CD8-positive, alpha-beta memory T cell (primary cell): ENCODE measurements around the gene TREM1. TPM values are rescaled to one million over a fixed set of nuclear protein-coding genes. Genes with fewer than 3 reads are reported as not detected.
"Not testable (repeated sequence)": the region's sequence is repeated elsewhere in the genome, so short reads cannot be mapped to it uniquely, and the experiment has no call there.

Source experiments
- CTCF ChIA-PET: fragments of 350-600 bp; sonication (Branson Sonifier 250); formaldehyde crosslinking; loops from one replicate; lab custom pipeline; 2021; ENCODE audit warnings: antibody characterized with exemption; lab: Charles Lee
- POLR2A ChIA-PET: fragments of 350-600 bp; sonication (Branson Sonifier 250); formaldehyde crosslinking; loops from one replicate; lab custom pipeline; 2021; ENCODE audit warnings: antibody characterized with exemption; lab: Charles Lee
- DNase-seq, 5 donors: peaks; one replicate each; pipeline versions ENCODE4 v3.0.0 to v3.0.0-alpha.2; 2020 to 2022; ENCODE audit warnings: mixed read lengths in 1 of 5
- H3K27ac ChIP-seq: one replicate; pipeline ENCODE4 v1.7.0; 2013; ENCODE audit warnings: low read depth, mild to moderate bottlenecking, low read length, moderate library complexity
- H3K27me3 ChIP-seq: 2 replicates; pipeline ENCODE4 v1.7.0; 2013; ENCODE audit warnings: low read length, mild to moderate bottlenecking; ENCODE audit not compliant: insufficient read depth, poor library complexity, severe bottlenecking
- H3K36me3 ChIP-seq: 2 replicates; pipeline ENCODE4 v1.7.0; 2013; ENCODE audit warnings: mild to moderate bottlenecking, low read length, moderate library complexity; ENCODE audit not compliant: insufficient read depth
- H3K4me1 ChIP-seq: 2 replicates; pipeline ENCODE4 v1.7.0; 2013; ENCODE audit warnings: mild to moderate bottlenecking, low read length, moderate library complexity; ENCODE audit not compliant: insufficient read depth
- H3K4me3 ChIP-seq: 2 replicates; pipeline ENCODE4 v1.7.0; 2013; ENCODE audit warnings: mild to moderate bottlenecking, low read length
- H3K9me3 ChIP-seq: 2 replicates; pipeline ENCODE4 v1.7.0; 2013; ENCODE audit warnings: mild to moderate bottlenecking, low read length
- H3K27ac Mint-ChIP-seq, 8 donors: one replicate each; pipeline ENCODE4 v1.8.0; 2020 to 2021; ENCODE audit warnings: mixed read lengths in 8 of 8, mild to moderate bottlenecking in 6 of 8, inconsistent platforms in 3 of 8, moderate library complexity in 3 of 8
- H3K27me3 Mint-ChIP-seq, 2 donors: one replicate each; pipeline ENCODE4 v1.8.0; 2020 to 2021; ENCODE audit warnings: mixed read lengths in 2 of 2, mild to moderate bottlenecking in 1 of 2, moderate library complexity in 1 of 2
- H3K36me3 Mint-ChIP-seq, 3 donors: one replicate each; pipeline ENCODE4 v1.8.0; 2020 to 2021; ENCODE audit warnings: mixed read lengths in 3 of 3, inconsistent platforms in 1 of 3, mild to moderate bottlenecking in 1 of 3
- H3K4me1 Mint-ChIP-seq, 3 donors: one replicate each; pipeline ENCODE4 v1.8.0; 2020 to 2021; ENCODE audit warnings: mixed read lengths in 3 of 3, inconsistent platforms in 1 of 3, mild to moderate bottlenecking in 1 of 3
- H3K4me3 Mint-ChIP-seq, 7 donors: one replicate each; pipeline ENCODE4 v1.8.0; 2020 to 2021; ENCODE audit warnings: mixed read lengths in 7 of 7, mild to moderate bottlenecking in 6 of 7, moderate library complexity in 4 of 7, inconsistent platforms in 2 of 7
- H3K9me3 Mint-ChIP-seq, 5 donors: one replicate each; pipeline ENCODE4 v1.8.0; 2020 to 2022; ENCODE audit warnings: mixed read lengths in 5 of 5, mild to moderate bottlenecking in 3 of 5, moderate library complexity in 2 of 5, inconsistent platforms in 1 of 5
- polyA plus RNA-seq: library from polyadenylated mRNA; unstranded; fragments of 300-500 nt; fragmentation: Illumina TruSeq; gene quantifications from one replicate; pipeline ENCODE4 v1.2.3, GENCODE V29; 2021
- total RNA-seq, 2 experiments: library from RNA; stranded (reverse); gene quantifications; one replicate each; pipeline ENCODE4 v1.2.3, GENCODE V29; 2021

Gene TREM1
- total and polyA plus RNA-seq, 3 experiments from 2014 or later: not detected

DNA sequence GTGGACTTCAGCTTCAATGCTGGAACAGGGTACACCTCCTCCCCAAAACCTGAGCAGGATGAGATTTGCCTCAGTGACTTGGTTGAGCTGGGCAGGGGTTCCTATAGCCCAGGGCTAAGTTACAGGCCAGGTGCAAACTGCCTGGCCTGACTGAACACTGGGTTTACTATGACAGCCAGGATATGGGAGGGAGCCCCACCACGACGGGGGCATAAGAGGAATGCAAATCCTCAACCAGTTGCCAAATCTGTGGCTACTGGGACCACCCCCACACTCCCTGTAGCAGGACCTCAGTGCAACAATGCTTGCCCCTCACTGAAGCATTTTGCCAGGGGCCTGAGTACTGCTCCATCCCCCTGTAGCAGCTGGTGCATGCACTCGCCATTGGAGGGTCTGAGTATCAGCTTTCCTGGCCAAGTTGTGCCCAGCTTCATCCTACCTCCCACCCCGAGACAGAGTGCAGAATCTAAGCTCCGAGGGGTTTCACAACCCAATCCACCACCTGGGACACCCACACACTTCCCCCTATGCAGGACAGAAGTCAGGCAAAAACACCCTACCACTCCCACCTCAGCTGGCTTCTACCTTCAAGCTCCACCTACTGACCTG lies 30.7 kb downstream of the TREM1 start:
- H3K4me1 ChIP-seq: no peaks in the 10 kb centered on the region

DNA sequence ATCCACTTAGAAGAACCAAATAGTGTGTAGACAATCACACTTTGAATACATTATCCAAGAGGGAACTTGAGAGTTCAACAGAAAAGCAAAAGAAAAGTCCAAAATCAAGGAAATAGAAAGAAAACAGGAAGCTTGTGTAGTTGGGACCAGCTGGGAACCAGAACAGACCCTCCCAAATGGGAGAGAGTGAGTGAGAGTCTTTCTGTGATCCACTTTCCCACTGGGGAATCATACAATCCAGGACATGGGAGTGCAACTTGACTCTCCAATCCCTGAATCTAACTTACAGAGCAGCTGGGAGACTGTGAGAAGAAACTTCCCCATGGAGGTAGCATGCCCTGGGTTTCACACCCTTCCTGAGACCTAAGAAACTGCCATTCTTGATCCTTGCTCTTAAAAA lies 31.4 kb downstream of the TREM1 start:
- no peak overlapping the region for H3K4me3 Mint-ChIP-seq
- Histone ChIP-seq H3K4me3 (no peak overlapping the region), H3K4me1 (no peaks in the 10 kb centered on the region), H3K27ac (no peak overlapping the region), H3K36me3 (no peaks in the 10 kb centered on the region), H3K27me3 (no peaks in the 10 kb centered on the region), H3K9me3 (no peaks in the 10 kb centered on the region)
- H3K9me3 Mint-ChIP-seq: peaks cover 3 to 17% (median 9%) of the 10 kb centered on the region in 5 donors
- H3K4me1 Mint-ChIP-seq: peaks cover 0 to 6% (median 0%) of the 10 kb centered on the region in 3 donors
- peaks cover 0 to 23% (median 0%) of the 10 kb centered on the region in 3 donors for H3K36me3 Mint-ChIP-seq
- DNase-seq: no peak
- no peak overlapping the region for H3K27ac Mint-ChIP-seq
- ChIA-PET CTCF (interaction anchor here (0.9 kb wide), 1 partner anchor 15 kb away, joined by 3 read pairs; no protein-coding TSS in a partner anchor), POLR2A (no interaction called here)
- peaks cover 17 to 41% of the 10 kb centered on the region in 2 donors for H3K27me3 Mint-ChIP-seq

More for the DNA sequence above, 30.7 kb downstream of the TREM1 start:
- ChIA-PET POLR2A (no interaction called here), CTCF (interaction anchor here (0.9 kb wide), 1 partner anchor 14 kb away, joined by 3 read pairs; no protein-coding TSS in a partner anchor)
- H3K36me3 ChIP-seq: no peaks in the 10 kb centered on the region
- no peak for DNase-seq
- H3K9me3 ChIP-seq: no peaks in the 10 kb centered on the region
- H3K36me3 Mint-ChIP-seq: peaks cover 0 to 25% (median 0%) of the 10 kb centered on the region in 3 donors
- H3K4me3 Mint-ChIP-seq: no peak overlapping the region
- H3K4me3 ChIP-seq: no peak overlapping the region
- peaks cover 14 to 41% of the 10 kb centered on the region in 2 donors for H3K27me3 Mint-ChIP-seq
- H3K4me1 Mint-ChIP-seq: peaks cover 0 to 6% (median 0%) of the 10 kb centered on the region in 3 donors
- no peaks in the 10 kb centered on the region for H3K27me3 ChIP-seq
- H3K27ac ChIP-seq: no peak overlapping the region
- H3K9me3 Mint-ChIP-seq: peaks cover 7 to 23% (median 14%) of the 10 kb centered on the region in 5 donors
- no peak overlapping the region for H3K27ac Mint-ChIP-seq

DNA sequence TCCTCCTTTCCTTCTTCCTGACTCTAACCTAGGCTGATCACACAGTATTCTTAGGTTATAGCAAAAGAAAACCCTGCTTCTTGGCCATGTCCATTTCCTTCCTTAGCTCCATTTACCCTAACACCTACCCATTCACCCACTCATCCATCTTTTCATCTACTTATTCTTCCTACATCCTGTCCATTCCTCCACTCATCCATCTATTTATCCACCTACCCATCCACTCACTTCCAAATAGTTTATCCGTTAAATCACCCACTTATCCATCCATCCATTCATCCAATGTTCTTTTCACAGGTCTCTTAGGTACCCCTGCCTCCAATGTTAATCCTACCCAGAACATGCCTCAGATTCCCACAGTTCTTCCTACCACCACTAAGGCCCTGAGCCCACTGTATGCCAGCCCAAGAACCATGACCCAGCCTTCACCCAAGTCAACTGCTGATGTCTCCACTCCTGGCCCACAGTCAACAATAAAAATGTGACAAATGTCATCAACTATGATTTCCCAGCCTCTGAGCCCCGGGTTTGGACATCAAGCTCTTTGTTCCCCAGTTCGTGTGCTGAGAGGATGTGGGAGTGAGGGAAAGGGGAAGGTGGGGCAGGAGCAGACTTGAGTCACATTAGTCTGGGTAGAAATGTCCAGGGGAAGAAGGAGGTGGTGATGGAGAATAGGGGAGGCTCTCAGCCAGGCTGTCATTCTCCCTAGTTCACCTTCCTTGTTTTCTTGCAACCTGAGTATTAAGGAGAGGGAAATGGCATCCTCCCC lies 33.9 kb downstream of the TREM1 start:
- no peak overlapping the region for H3K27ac ChIP-seq
- no peaks in the 10 kb centered on the region for H3K9me3 ChIP-seq
- Mint-ChIP-seq H3K27me3 (peaks cover 13 to 27% of the 10 kb centered on the region in 2 donors), H3K4me3 (no peak overlapping the region), H3K9me3 (no peaks in the 10 kb centered on the region), H3K27ac (peak overlapping the region in 1 of 8 donors; percentile 13), H3K36me3 (peaks cover 0 to 4% (median 0%) of the 10 kb centered on the region in 3 donors), H3K4me1 (peaks cover 10 to 20% (median 13%) of the 10 kb centered on the region in 3 donors)
- ChIA-PET POLR2A (no interaction called here), CTCF (no interaction called here)
- no peaks in the 10 kb centered on the region for H3K4me1 ChIP-seq
- H3K4me3 ChIP-seq: no peak overlapping the region
- H3K27me3 ChIP-seq: no peaks in the 10 kb centered on the region
- DNase-seq: no peak
- H3K36me3 ChIP-seq: no peaks in the 10 kb centered on the region

DNA sequence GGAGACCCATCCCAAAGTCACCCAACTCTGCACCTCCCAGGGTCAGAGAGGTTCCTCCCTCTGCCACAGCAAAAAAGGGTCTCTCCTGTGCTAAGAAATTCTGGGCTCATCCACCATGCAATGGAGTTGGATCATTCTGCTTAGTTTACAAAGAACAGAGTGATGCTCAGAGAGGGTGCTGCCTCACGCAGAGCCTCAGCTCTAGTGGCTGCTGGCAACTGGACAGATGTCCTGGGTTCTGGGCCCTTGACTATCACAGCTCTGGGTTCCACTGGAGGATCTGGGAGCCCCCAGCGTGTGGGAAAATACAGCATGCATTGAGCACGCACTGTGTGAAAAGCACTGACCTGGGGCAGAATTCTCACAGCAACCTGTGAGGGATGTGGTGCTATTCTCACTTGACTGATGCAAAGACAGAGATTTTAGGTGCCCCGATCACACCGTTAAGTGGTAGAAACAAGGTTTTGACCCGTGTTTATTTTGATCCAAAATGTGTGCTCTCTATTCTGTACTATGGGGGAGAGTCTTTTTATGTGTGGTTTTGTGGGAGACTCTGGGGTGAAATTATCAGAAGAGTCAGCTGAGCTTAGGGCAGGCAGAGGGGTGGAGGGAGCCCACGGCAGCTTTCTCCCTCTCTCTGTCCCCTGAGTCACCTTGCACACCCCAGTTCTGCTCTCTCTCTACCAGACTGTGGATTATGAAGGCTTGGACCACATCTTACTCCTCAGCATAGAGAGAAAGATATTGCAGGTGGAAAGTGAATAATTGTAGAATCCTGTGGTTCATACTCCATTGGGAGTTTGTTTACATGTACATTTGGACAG lies 38.4 kb downstream of the TREM1 start:
- POLR2A ChIA-PET: no interaction called here

DNA sequence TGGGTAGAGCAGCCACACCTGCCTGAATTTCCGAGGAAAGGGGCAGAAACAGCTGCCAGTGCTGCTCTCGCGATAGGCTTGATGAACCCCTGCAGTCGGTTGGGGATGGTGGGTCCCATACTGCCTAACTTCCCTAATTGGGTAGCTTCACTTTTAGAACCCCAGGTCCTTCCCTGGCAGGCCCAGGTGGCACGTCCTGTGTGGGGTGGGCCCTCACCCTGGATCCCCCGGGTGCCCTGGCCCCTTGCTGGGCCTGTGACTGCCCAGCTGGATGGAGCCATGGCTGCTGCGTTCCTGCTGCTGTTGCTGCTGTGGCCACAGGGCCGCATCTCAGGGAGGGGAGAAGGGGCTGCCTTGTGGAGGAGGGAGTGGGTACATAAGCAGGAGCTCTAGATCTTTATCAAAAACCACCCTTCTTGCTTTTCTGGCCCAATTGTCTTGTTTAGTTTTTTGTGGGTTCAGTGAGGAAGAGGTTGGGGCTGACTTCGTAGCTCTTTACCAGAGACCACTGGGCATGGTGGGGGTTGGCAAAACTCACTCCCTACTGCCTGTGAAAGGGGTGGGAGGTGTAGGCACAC lies 39.1 kb downstream of the TREM1 start:
- no peaks in the 10 kb centered on the region for H3K36me3 ChIP-seq
- H3K27ac ChIP-seq: no peak overlapping the region
- Mint-ChIP-seq H3K27ac (peak overlapping the region in 4 of 8 donors; percentile 30 to 92 (median 58)), H3K27me3 (peaks cover 11 to 14% of the 10 kb centered on the region in 2 donors), H3K4me3 (peak overlapping the region in 2 of 7 donors; percentile 39 to 67), H3K4me1 (peaks cover 15 to 30% (median 20%) of the 10 kb centered on the region in 3 donors), H3K36me3 (peaks cover 0 to 3% (median 0%) of the 10 kb centered on the region in 3 donors), H3K9me3 (peaks cover 0 to 2% (median 0%) of the 10 kb centered on the region in 5 donors)
- no peaks in the 10 kb centered on the region for H3K9me3 ChIP-seq
- POLR2A ChIA-PET: no interaction called here
- no peaks in the 10 kb centered on the region for H3K27me3 ChIP-seq
- H3K4me3 ChIP-seq: no peak overlapping the region
- DNase-seq: no peak
- H3K4me1 ChIP-seq: no peaks in the 10 kb centered on the region
- CTCF ChIA-PET: no interaction called here

More for the DNA sequence above, 38.4 kb downstream of the TREM1 start:
- Histone ChIP-seq H3K27me3 (no peaks in the 10 kb centered on the region), H3K4me3 (no peak overlapping the region), H3K36me3 (no peaks in the 10 kb centered on the region), H3K27ac (no peak overlapping the region), H3K4me1 (no peaks in the 10 kb centered on the region), H3K9me3 (no peaks in the 10 kb centered on the region)
- peak overlapping the region in 5 of 7 donors; percentile 5 to 67 (median 20) for H3K4me3 Mint-ChIP-seq
- peaks cover 15 to 30% (median 20%) of the 10 kb centered on the region in 3 donors for H3K4me1 Mint-ChIP-seq
- H3K27me3 Mint-ChIP-seq: peaks cover 10 to 16% of the 10 kb centered on the region in 2 donors
- H3K9me3 Mint-ChIP-seq: peaks cover 0 to 2% (median 0%) of the 10 kb centered on the region in 5 donors
- no peak for DNase-seq
- CTCF ChIA-PET: no interaction called here
- peaks cover 0 to 3% (median 0%) of the 10 kb centered on the region in 3 donors for H3K36me3 Mint-ChIP-seq
- peak overlapping the region in 6 of 8 donors; percentile 1 to 87 (median 47) for H3K27ac Mint-ChIP-seq

DNA sequence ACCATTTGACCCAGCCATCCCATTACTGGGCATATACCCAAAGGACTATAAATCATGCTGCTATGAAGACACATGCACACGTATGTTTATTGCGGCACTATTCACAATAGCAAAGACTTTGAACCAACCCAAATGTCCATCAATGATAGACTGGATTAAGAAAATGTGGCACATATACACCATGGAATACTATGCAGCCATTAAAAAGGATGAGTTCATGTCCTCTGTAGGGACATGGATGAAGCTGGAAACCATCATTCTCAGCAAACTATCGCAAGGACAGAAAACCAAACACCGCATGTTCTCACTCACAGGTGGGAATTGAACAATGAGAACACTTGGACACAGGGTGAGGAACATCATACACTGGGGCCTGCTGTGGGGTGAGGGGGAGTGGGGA lies 40.0 kb downstream of the TREM1 start:
- H3K4me1 ChIP-seq, H3K36me3 Mint-ChIP-seq, H3K4me3 Mint-ChIP-seq, H3K27ac ChIP-seq, H3K4me3 ChIP-seq, POLR2A ChIA-PET, H3K9me3 Mint-ChIP-seq, CTCF ChIA-PET, H3K27me3 ChIP-seq, H3K36me3 ChIP-seq, H3K9me3 ChIP-seq, DNase-seq: not testable (repeated sequence)
- peak overlapping the region in 1 of 8 donors; percentile 64 for H3K27ac Mint-ChIP-seq
- peaks cover 15 to 30% (median 20%) of the 10 kb centered on the region in 3 donors for H3K4me1 Mint-ChIP-seq
- peaks cover 11 to 12% of the 10 kb centered on the region in 2 donors for H3K27me3 Mint-ChIP-seq

DNA sequence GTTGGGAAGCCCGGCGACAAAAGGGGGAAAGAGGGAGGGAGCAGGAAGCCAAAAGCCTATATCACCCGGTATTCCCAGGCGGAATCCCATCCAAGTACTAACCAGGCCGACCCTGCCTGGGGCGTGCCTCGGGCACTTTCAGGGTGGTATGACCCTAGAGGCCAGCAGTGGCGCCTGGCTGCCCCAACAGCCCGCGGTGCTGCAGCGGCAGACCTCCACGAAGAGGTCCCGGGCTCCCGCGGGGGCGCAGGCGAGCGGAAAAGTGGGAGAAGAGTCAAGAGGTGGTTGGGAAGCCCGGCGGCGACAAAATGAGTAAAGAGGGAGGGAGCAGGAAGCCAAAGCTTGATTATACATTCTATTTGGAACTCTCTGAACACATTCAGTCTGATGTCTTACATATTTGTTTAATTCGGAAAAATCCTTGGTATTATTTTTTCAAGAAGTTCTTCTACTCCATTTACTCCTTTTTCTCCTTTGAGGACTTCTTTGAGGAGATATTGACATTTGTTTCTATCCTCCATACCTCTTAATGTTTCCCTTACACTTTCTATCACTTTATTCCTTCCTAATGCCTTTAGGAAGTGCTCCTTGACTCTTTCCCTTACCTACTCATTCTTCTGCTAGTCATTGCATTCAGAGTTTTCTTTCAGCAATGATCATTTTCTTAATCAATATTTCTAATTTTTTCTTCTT lies 46.9 kb downstream of the TREM1 start:
- Mint-ChIP-seq H3K27me3 (peaks cover 13 to 46% of the 10 kb centered on the region in 2 donors), H3K36me3 (peaks cover 0 to 3% (median 0%) of the 10 kb centered on the region in 3 donors), H3K27ac (no peak overlapping the region), H3K4me3 (no peak overlapping the region), H3K9me3 (no peaks in the 10 kb centered on the region), H3K4me1 (peaks cover 0 to 5% (median 0%) of the 10 kb centered on the region in 3 donors)
- CTCF ChIA-PET: no interaction called here
- Histone ChIP-seq H3K4me3 (no peak overlapping the region), H3K36me3 (no peaks in the 10 kb centered on the region), H3K27me3 (peaks cover 7% of the 10 kb centered on the region), H3K27ac (no peak overlapping the region), H3K9me3 (no peaks in the 10 kb centered on the region), H3K4me1 (no peaks in the 10 kb centered on the region)
- POLR2A ChIA-PET: no interaction called here
- DNase-seq: no peak
